ENCODE measurements around the gene NKAIN2. TPM values are rescaled to one million over a fixed set of nuclear protein-coding genes. Genes with fewer than 3 reads are reported as not detected.
"Not testable (repeated sequence)": the region's sequence is repeated elsewhere in the genome, so short reads cannot be mapped to it uniquely, and the experiment has no call there.

The NKAIN2 gene
- total RNA-seq, 1 donor from 2014 or later, result not detected

GRCh38 chr6:123888771-123889513 lies 85.3 kb downstream of the NKAIN2 start:
- intact Hi-C loops (cut with micrococcal nuclease), result no loop called here

GRCh38 chr6:123895346-123895745 lies 91.7 kb downstream of the NKAIN2 start:
- intact Hi-C loops (cut with micrococcal nuclease), result no loop called here

DNA sequence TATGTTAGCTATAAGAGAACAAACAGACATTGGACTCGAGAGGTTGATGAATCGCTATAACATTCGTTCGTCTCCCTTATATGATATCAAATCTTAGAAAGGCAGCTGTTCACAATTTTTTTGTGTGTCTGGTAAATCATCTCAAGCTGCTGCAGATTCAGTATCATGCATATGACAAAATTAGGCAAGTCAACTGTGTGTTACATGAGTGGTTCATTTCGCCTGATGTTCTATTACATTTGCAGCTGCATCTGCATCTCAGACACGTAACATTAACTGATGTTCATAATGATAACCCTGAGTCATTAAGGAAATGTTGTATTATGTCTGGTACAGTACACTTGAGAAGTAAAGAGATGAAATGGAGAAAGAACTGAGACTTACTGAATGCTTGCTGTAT lies 92.1 kb downstream of the NKAIN2 start:
- intact Hi-C loops (cut with micrococcal nuclease), result no loop called here

DNA sequence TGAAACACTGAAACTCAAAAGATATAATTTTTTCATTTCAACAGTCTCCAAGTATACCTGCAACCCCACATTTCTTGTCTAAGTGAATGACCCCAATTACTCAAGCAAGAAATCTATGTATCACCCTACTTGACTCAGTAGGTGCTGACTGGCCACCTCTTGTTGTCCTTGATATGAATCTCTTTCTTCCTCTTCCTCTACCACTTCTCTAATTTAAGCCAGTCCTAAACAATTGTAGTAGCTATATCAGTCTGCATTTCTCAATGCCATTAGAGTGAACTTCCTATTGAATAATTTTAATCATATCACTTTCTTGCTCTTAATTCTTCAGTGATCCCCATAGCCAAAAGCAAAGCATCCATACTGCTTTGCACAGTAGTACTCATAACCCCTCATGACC lies 93.2 kb downstream of the NKAIN2 start:
- intact Hi-C loops (cut with micrococcal nuclease), result no loop called here

GRCh38 chr6:123897965-123898364 lies 94.3 kb downstream of the NKAIN2 start:
- intact Hi-C loops (cut with micrococcal nuclease), result no loop called here

- intact Hi-C loops (cut with micrococcal nuclease), result no loop called here
These were observed 95.0 kb downstream of the NKAIN2 start for GRCh38 chr6:123898665-123899064.

GRCh38 chr6:123899745-123900144 lies 96.1 kb downstream of the NKAIN2 start:
- intact Hi-C loops (cut with micrococcal nuclease), result no loop called here

DNA sequence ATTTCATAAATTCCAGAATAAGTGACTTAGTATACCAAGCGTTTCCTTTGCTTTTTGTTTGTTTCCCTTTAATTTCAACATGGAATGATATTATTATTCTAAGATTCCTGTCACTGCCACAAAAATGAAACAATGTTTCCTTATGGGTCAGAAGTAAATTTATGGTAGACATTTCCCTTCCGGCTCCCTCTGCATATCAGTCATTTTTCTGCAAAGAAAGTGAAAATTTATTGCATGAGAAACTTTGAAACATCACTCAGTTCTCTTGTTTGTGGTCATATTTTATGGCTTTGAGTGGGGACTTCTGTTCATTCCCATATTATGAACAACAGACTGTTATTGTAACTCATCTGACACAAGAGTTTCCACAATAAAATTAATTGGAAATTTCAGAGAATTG lies 97.8 kb downstream of the NKAIN2 start:
- intact Hi-C loops (cut with micrococcal nuclease), result no loop called here

DNA sequence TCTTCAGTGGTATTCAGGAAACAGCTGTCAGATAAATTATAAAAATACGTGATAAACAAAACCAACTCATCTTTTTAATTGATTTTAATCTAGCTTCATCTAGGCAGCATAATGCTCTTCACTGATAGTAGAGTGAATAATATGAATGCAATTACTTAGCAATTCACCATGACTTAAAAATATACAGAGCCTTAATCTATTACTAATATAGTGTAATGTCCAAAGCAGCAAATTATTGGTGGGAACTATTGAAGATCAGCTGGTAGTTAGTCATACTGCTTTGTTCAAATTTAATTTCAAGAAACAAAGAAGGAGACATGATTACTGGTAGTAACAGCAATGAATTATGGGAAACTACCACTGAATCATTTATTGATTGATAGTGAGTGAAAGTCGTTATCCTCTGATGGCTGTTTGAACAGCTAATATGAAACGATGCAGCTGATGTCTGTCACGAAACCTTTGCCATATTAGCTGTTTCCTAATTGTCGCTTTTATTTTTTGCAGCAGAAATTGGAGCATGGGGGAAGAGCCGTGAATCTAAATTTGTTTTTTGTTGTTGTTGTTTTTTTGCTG lies 99.2 kb downstream of the NKAIN2 start:
- intact Hi-C loops (cut with micrococcal nuclease), result no loop called here

- intact Hi-C loops (cut with micrococcal nuclease), result no loop called here
These were observed 100.6 kb downstream of the NKAIN2 start for GRCh38 chr6:123904228-123904627.

DNA sequence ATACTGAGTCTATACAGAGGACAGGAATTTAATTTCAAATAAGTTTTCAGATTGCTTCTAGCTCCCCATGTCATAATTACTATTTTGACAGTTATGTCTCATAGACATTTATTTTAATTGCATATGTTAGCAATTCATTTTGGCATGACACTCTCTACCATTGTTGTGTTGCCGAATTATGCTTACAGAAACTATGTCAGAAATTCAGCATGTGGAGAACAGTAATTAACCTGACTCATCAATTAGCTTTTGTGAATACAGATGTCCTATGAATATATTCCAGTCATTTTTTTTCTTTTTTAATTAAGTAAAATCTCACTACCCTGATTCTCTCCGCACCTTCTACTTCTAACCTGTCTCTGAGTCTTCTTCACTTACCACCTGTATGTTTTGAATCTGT lies 105.1 kb downstream of the NKAIN2 start:
- intact Hi-C loops (cut with micrococcal nuclease), result no loop called here

GRCh38 chr6:123909989-123910388 lies 106.3 kb downstream of the NKAIN2 start:
- intact Hi-C loops (cut with micrococcal nuclease), result no loop called here

DNA sequence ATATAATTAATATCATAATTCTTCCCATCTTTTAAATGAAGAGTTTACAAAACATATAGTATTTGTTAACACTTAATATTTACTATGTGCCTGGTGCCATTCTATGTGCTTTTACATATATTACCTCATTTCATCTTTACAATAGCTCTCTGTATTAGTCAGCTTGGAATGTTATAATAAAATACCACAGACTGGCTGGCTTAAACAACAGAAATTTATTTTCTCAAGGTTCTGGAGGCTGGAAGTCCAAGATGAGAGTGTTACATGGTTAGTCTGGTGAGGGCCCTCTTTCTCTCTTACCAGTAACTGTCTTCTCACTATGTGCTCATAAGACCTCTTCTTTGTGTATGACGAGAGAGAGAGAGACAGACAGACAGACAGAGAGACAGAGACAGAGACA lies 110.2 kb downstream of the NKAIN2 start:
- intact Hi-C loops (cut with micrococcal nuclease), result no loop called here

DNA sequence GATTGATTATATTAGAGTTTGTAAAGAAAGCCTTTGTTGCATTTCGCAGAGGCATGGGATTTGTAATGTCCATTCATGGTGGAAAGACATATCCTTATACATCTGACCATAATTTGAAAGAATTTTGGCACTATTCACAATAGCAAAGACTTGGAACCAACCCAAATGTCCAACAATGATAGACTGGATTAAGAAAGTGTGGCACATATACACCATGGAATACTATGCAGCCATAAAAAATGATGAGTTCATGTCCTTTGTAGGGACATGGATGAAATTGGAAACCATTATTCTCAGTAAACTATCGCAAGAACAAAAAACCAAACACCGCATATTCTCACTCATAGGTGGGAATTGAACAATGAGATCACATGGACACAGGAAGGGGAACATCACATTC lies 119.7 kb downstream of the NKAIN2 start:
- intact Hi-C loops (cut with micrococcal nuclease), result not testable (repeated sequence)

DNA sequence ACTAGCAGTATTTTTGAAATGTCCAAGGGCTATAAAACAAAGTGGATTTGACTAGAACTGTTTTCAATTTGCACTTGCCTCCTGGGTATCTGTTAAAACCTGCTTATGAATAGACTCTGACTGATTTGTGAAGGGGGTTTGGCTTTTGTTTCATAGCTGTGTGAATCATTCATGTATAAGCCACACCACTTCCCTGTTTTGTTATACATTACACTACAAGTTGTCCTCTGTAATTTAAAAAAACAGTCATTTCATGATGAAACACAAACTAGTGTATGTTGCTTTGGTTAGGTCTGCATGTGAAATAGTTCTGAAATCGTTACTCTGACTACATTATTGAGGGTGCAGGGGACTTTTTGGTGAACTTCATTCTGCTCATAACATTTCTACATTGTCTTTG lies 121.7 kb downstream of the NKAIN2 start:
- intact Hi-C loops (cut with micrococcal nuclease), result no loop called here

- intact Hi-C loops (cut with micrococcal nuclease), result no loop called here
These were observed 122.3 kb downstream of the NKAIN2 start for GRCh38 chr6:123925842-123926399.

DNA sequence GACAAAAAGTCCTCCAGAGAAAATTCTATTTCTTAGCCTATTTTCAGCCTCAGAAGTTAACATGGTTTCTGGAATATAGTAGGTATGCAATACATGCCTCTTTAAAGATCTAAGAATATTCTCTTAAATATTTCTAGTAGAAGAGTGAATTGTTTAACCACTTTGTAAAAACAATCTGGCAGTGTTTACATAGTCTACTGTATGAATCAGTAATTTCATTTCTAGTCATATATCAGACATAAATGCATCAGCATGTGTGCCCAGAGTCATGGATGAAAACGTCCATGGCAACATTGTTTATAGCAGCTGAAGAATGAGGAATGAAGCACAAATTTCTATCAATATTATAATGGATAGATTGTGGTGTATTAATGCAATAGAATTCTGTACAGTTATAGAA lies 124.9 kb downstream of the NKAIN2 start:
- intact Hi-C loops (cut with micrococcal nuclease), result no loop called here

- intact Hi-C loops (cut with micrococcal nuclease), result no loop called here
These were observed 128.3 kb downstream of the NKAIN2 start for GRCh38 chr6:123931928-123932327.

DNA sequence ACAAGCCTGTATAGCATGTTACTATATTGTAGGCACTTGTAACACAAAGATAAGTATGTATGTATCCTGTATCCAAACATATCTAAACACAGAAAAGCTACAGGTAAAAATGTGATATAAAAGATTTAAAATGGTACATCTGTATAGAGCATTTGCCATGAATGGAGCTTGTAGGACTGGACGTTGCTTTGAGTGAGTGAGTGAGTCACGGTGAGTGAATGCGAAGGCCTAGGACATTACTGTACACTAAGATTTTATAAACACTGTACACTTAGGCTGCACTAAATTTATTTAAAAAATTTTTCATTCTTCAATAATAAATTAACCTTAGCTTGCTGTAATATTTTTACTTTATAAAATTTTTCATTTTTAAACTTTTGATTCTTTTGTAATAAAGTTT lies 136.9 kb downstream of the NKAIN2 start:
- intact Hi-C loops (cut with micrococcal nuclease), result no loop called here

- intact Hi-C loops (cut with micrococcal nuclease), result no loop called here
These were observed 138.2 kb downstream of the NKAIN2 start for GRCh38 chr6:123941855-123942254.

- intact Hi-C loops (cut with micrococcal nuclease), result no loop called here
These were observed 141.7 kb downstream of the NKAIN2 start for GRCh38 chr6:123945386-123945785.

DNA sequence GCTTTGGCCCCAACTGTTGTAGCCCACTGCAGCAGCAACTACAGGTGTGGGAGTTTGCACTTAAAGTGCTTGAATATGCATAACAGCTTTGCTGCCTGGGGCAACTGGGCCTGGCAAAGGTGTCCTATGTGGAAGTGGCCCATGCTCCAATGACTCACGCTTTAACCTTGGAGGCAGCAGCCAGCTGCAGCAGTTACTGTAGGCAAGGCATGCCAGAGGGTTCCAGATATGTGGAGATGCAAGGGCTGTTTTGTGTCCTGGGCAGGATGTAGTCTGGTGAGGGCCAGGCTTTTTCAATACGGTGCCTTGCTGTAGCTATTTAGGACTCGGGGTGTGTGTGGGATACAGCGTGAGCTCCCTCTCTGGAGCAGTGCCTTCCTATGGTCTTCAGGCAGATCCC lies 150.3 kb downstream of the NKAIN2 start:
- intact Hi-C loops (cut with micrococcal nuclease), result no loop called here
